PC-3 (cell line): ENCODE data around the gene METTL8. TPM values are rescaled to one million over a fixed set of nuclear protein-coding genes. Genes with fewer than 3 reads are reported as not detected.
"Not testable (repeated sequence)": the region's sequence is repeated elsewhere in the genome, so short reads cannot be mapped to it uniquely, and the experiment has no call there.

Experiments
- ATAC-seq: fragments of 200-7000 bp; cut with Tn5 transposase; 2 replicates; pipeline ENCODE4 v1.9.1; 2020; ENCODE audit warnings: mild to moderate bottlenecking, moderate library complexity
- BruUV-seq: library from RNA; stranded (reverse); fragments of 400-500 nt; replicated peaks from 2 replicates; lab custom pipeline; 2021; lab: Mats Ljungman, UMichigan
- CTCF ChIA-PET: fragments of 300-600 bp; sonication (Branson Sonifier 250); formaldehyde crosslinking; loops from one replicate; lab custom pipeline; 2022; ENCODE audit warnings: antibody characterized with exemption; lab: Charles Lee
- POLR2A ChIA-PET: fragments of 300-600 bp; sonication (Branson Sonifier 250); formaldehyde crosslinking; loops from one replicate; lab custom pipeline; 2022; ENCODE audit warnings: antibody characterized with exemption; ENCODE audit not compliant: unreplicated experiment; lab: Charles Lee
- DNase-seq: peaks from one replicate; pipeline ENCODE4 v3.0.0-alpha.2; 2015
- H2AFZ ChIP-seq: fragments of 300-600 bp; sonication (generic); 2 replicates; pipeline ENCODE4 v1.6.0; 2016; ENCODE audit warnings: antibody characterized with exemption, low read length
- H3F3A ChIP-seq: fragments of 300-600 bp; sonication (generic); one replicate; pipeline ENCODE4 v1.6.0; 2017; ENCODE audit warnings: antibody characterized with exemption, low read length, control low read depth, mild to moderate bottlenecking; ENCODE audit not compliant: unreplicated experiment
- H3K27ac ChIP-seq: fragments of 300-600 bp; sonication (generic); 2 replicates; pipeline ENCODE4 v1.5.1; 2016; ENCODE audit warnings: mild to moderate bottlenecking, low read length
- H3K27me3 ChIP-seq: fragments of 300-600 bp; sonication (generic); 2 replicates; pipeline ENCODE4 v1.6.1; 2016; ENCODE audit warnings: low read length, mixed read lengths
- H3K36me3 ChIP-seq: fragments of 300-600 bp; sonication (generic); 2 replicates; pipeline ENCODE4 v1.6.1; 2016; ENCODE audit warnings: low read depth, mixed run types, low read length, mixed read lengths
- H3K4me1 ChIP-seq: fragments of 300-600 bp; sonication (generic); 2 replicates; pipeline ENCODE4 v1.5.1; 2016; ENCODE audit warnings: low read length; ENCODE audit not compliant: insufficient read depth
- H3K4me2 ChIP-seq: fragments of 300-600 bp; sonication (generic); 2 replicates; pipeline ENCODE4 v1.6.0; 2016; ENCODE audit warnings: low read length
- H3K4me3 ChIP-seq: fragments of 300-600 bp; sonication (generic); 2 replicates; pipeline ENCODE4 v1.5.1; 2016; ENCODE audit warnings: mild to moderate bottlenecking, low read length, mixed read lengths
- H3K79me2 ChIP-seq: fragments of 300-600 bp; sonication (generic); 2 replicates; pipeline ENCODE4 v1.6.1; 2017; ENCODE audit warnings: low read length, mixed read lengths
- H3K9ac ChIP-seq: fragments of 300-600 bp; sonication (generic); 2 replicates; pipeline ENCODE4 v1.6.0; 2016; ENCODE audit warnings: mild to moderate bottlenecking, low read length
- H3K9me2 ChIP-seq: fragments of 300-600 bp; sonication (generic); replicated peaks from 2 replicates; pipeline ENCODE4 v1.6.1; 2016; ENCODE audit warnings: mixed run types, low read length, mixed read lengths
- H3K9me3 ChIP-seq: fragments of 300-600 bp; sonication (generic); 2 replicates; pipeline ENCODE4 v1.6.1; 2016; ENCODE audit warnings: low read length, mixed read lengths
- H4K20me1 ChIP-seq: fragments of 300-600 bp; sonication (generic); 2 replicates; pipeline ENCODE4 v1.6.1; 2016; ENCODE audit warnings: low read length, mixed read lengths
- EZH2 ChIP-seq: fragments of 300-600 bp; sonication (generic); IDR thresholded peaks from one replicate; pipeline ENCODE4 v1.6.1; 2017; ENCODE audit warnings: antibody characterized with exemption, mild to moderate bottlenecking, low read length; ENCODE audit not compliant: unreplicated experiment
- EZH2phosphoT487 ChIP-seq: fragments of 300-600 bp; sonication (generic); IDR thresholded peaks from 2 replicates; pipeline ENCODE4 v1.6.1; 2018; ENCODE audit warnings: mild to moderate bottlenecking, antibody characterized with exemption, low read length, borderline replicate concordance
- intact Hi-C: fragments of 100-400 bp; cut with micrococcal nuclease; formaldehyde crosslinking; loops from 2 replicates; pipeline ENCODE4 v1.9.0; 2023
- total RNA-seq: library from RNA; depleted of rRNA; stranded (reverse); fragments of >200 nt; gene quantifications from 2 replicates; pipeline ENCODE4 v1.2.3, GENCODE V29; 2014
- TF ChIP-seq, protein P1 (sequence below): fragments of 300-600 bp; sonication (generic); conservative IDR thresholded peaks from 2 replicates; pipeline ENCODE4 v1.5.1; 2017; ENCODE audit warnings: antibody characterized with exemption, low read depth, mild to moderate bottlenecking, low read length

Gene METTL8
- total RNA-seq, 1 experiment from 2014 or later: 10.8 TPM

DNA sequence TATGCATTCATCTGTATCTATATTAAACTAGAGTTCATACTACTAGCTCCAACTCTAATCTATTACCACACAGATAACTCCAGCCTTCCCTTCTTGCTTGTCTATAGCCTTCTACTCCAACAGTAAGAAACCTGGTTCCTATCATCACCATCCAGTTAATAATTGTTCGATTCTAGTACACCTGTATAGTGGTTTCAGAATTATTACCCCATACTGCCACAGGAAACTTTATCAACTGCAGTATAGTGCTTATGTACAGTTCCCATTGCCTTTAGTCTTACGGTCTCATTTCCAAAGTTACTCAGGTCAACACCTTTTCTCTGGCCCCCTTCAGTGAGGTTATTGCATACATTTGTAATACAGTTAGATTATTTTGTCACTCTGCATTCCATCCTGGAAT is 14.5 kb downstream of the METTL8 start:
- intact Hi-C loops: loop anchor here (5.0 kb wide), 1 partner anchor 192 kb away; no protein-coding TSS in a partner anchor
- no peak for ATAC-seq
- peaks cover 24% of the 10 kb centered on the region for H3K79me2 ChIP-seq
- H3K9me2 ChIP-seq: no peaks in the 10 kb centered on the region
- H4K20me1 ChIP-seq: no peaks in the 10 kb centered on the region
- H3K4me2 ChIP-seq: no peak overlapping the region
- no peak overlapping the region for H3K9ac ChIP-seq
- H3K9me3 ChIP-seq: no peaks in the 10 kb centered on the region
- ChIA-PET CTCF (no interaction called here), POLR2A (no interaction called here)
- peaks cover 16% of the 10 kb centered on the region for H3K36me3 ChIP-seq
- no peak for TF ChIP-seq EZH2phosphoT487
- TF ChIP-seq, protein P1, sequence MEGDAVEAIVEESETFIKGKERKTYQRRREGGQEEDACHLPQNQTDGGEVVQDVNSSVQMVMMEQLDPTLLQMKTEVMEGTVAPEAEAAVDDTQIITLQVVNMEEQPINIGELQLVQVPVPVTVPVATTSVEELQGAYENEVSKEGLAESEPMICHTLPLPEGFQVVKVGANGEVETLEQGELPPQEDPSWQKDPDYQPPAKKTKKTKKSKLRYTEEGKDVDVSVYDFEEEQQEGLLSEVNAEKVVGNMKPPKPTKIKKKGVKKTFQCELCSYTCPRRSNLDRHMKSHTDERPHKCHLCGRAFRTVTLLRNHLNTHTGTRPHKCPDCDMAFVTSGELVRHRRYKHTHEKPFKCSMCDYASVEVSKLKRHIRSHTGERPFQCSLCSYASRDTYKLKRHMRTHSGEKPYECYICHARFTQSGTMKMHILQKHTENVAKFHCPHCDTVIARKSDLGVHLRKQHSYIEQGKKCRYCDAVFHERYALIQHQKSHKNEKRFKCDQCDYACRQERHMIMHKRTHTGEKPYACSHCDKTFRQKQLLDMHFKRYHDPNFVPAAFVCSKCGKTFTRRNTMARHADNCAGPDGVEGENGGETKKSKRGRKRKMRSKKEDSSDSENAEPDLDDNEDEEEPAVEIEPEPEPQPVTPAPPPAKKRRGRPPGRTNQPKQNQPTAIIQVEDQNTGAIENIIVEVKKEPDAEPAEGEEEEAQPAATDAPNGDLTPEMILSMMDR: no peak
- no peak for TF ChIP-seq EZH2
- H3K4me3 ChIP-seq: no peak overlapping the region
- no peak for DNase-seq
- no peaks in the 10 kb centered on the region for H3F3A ChIP-seq
- no peak overlapping the region for H2AFZ ChIP-seq
- H3K27me3 ChIP-seq: no peaks in the 10 kb centered on the region
- BruUV-seq: no TSS peak
- H3K27ac ChIP-seq: no peak overlapping the region
- peaks cover 4% of the 10 kb centered on the region; the same call in 1 of the 2 replicates for H3K4me1 ChIP-seq

DNA sequence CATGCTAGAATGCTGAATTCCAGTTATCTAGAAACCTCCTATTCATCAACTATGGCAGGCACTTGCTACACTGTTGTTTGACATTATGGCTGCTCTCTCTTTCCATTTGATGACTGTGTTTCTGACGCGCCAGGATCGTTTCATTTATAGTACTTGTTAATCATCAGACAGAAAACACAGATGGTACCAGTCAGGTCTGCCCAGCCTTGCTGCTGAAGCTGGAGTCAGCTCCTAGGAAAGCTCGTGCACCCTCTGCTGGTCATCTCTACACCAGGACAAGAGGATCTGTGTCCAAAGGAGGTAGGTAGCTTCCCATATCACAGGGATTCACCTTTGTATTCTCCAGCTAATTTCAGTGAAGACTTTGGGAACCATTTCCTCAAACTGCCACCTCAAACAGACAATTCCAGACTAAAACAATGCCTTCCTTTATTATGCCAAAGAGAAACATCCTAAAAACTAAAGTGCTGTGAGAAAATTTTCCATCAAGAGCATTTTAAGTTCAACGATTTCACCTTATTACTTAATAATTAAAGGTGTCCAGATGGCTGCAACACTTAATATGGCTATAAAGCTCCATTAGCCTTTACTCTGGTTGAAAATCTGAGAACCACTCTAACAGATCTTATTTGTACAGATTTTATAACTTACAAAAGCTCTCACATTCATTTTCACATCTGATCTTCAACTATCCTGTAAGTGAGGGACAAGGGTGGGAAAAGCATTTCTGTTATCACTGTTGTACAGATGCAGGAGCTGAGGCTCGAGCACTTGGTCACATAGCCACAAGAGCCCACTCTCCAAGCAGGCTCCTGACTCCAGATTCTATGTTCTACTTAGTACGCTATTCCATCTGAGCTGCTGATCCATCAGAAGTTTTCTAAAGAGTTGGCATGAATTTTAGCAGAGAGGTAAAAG is 17.5 kb downstream of the METTL8 start:
- Histone ChIP-seq H3K4me1 (peaks cover 22% of the 10 kb centered on the region), H2AFZ (peak overlapping the region; percentile 32; the same call in 1 of the 2 replicates), H3K9me3 (no peaks in the 10 kb centered on the region), H3K9me2 (no peaks in the 10 kb centered on the region), H3K36me3 (no peaks in the 10 kb centered on the region), H4K20me1 (no peaks in the 10 kb centered on the region), H3F3A (no peaks in the 10 kb centered on the region), H3K9ac (no peak overlapping the region), H3K27me3 (no peaks in the 10 kb centered on the region), H3K27ac (peak overlapping the region; percentile 23; the same call in 1 of the 2 replicates), H3K4me2 (peak overlapping the region; percentile 25), H3K79me2 (peaks cover 41% of the 10 kb centered on the region), H3K4me3 (no peak overlapping the region)
- BruUV-seq: no TSS peak
- ATAC-seq (peak; percentile 98), DNase-seq (peak; percentile 96)
- intact Hi-C loops: loop anchor here (1.0 to 5.0 kb wide), 6 partner anchors 51 to 443 kb away; no protein-coding TSS in a partner anchor
- ChIA-PET POLR2A (interaction anchor here (0.5 kb wide), 1 partner anchor 296 kb away, joined by 3 read pairs; no protein-coding TSS in a partner anchor), CTCF (interaction anchor here (0.6 to 1.1 kb wide), 10 partner anchors 12 to 908 kb away, joined by 3 to 6 read pairs (median 4); partner anchors contain the start of genes GORASP2 and TLK1)
- no peak for TF ChIP-seq EZH2phosphoT487
- TF ChIP-seq EZH2: no peak
- TF ChIP-seq, protein P1: peak; percentile 95

DNA sequence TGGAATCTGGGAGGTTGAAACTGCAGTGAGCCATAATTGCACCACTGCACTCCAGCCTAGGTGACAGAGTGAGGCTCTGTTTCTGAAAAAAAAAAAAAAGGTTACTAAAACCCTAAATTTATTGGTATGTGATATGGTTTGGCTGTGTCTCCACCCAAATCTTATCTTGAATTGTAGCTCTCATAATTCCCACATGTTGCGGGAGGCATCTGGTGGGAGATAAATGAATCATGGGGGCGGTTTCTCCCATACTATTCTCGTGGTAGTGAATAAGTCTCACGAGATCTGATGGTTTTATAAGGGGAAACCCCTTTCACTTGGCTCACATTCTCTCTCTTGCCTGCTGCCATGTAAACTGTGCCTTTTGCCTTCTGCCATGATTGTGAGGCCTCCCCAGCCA is 19.1 kb downstream of the METTL8 start:
- H3K27ac ChIP-seq, BruUV-seq, H3K27me3 ChIP-seq, DNase-seq, ATAC-seq, H4K20me1 ChIP-seq, H3K4me2 ChIP-seq, POLR2A ChIA-PET, H3K9ac ChIP-seq, H3K4me3 ChIP-seq, H3K9me2 ChIP-seq, H3K9me3 ChIP-seq, H2AFZ ChIP-seq, H3K36me3 ChIP-seq, H3F3A ChIP-seq, CTCF ChIA-PET: not testable (repeated sequence)
- intact Hi-C loops: loop anchor here (5.0 kb wide), 1 partner anchor 187 kb away; no protein-coding TSS in a partner anchor
- H3K79me2 ChIP-seq: peaks cover 39% of the 10 kb centered on the region
- peaks cover 38% of the 10 kb centered on the region for H3K4me1 ChIP-seq
